HG02759 (cell line): ENCODE measurements around the gene ROMO1.
"Not testable (repeated sequence)": the region's sequence is repeated elsewhere in the genome, so short reads cannot be mapped to it uniquely, and the experiment has no call there.

Experiments used
- ATAC-seq: cut with Tn5 transposase; IDR thresholded peaks from one replicate; pipeline ENCODE4 v1.9.1; 2021; ENCODE audit warnings: mild to moderate bottlenecking, moderate library complexity; ENCODE audit not compliant: unreplicated experiment

The ROMO1 gene

DNA sequence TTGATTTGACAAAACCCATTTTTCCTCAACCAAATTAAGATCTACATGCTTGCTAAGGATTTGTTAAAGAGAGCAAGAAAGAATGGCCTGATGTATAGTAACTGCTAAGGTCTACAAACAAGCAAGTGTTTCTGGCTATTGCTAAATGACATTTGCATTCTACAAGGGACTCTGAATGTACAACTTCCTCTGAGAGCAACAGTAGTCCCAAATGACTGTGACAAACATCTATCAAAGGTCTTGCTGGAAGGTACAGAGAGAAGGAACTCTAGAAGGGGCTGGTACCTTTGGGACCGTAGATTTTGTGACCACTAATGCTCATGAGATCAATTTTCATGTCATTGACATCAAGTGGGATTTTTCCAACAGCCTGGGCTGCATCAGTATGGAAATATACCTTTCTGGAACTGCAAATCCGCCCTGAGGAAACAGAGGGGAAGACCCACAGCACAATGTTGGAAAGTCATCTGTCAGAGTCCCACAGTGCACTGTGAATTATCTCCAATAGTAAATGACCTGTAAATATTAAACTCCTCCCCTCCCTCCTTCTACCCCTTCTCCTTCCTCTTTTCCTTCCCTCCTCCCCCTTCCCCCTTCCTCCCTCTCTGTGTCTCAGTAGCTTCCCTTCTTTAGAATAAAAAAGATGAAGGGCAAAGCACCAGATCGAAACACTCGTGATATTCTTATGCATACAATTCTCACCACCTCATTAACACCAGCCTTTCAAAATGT, 18.6 kb upstream of the ROMO1 start:
- no peak for ATAC-seq

DNA sequence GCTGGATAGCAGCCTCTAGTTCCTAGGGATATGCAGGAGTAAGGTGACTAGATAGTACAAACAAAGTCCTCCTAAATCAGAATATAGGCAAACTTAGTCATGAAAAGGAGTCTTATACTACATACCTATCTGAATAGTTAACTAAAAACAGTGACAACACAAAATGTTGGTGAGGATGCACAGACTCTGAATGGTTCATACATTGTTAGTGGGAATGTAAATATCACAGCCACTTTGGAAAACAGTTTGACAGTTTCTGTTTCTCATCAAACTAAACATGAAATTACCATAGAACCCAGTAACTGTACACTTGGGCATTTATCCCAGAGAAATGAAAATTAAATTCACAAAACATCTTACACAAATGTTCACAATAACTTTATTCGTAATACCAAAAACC, 17.2 kb upstream of the ROMO1 start:
- ATAC-seq, result no peak

DNA sequence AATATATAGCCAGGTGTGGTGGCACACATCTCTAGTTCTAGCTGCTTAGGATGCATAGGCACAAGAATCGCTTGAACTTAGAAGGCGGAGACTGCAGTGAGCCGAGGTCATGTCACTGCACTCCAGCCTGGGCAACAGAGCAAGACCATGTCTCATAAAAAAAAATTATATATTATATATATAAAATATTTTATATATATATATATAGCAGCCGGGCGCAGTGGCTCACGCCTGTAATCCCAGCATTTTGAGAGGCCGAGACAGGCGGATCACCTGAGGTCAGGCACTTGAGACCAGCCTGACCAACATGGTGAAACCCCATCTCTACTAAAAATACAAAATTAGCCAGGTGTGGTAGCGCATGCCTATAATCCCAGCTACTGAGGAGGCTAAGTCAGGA, 13.8 kb upstream of the ROMO1 start:
- not testable (repeated sequence) for ATAC-seq

DNA sequence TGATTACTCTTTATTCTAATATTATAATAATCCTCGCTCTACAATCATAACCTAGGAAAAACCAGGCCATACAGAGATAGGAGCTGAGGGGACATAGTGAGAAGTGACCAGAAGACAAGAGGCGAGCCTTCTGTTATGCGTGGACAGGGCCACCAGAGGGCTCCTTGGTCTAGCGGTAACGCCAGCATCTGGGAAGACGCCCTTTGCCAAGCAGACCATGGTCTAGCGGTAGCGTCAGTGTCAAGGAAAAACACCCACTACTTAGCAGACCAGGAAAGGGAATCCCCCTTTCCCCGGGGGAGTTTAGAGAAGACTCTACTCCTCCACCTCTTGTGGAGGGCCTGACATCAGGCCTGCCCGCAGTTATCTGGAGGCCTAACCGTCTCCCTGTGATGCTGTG, 12.3 kb upstream of the ROMO1 start:
- not testable (repeated sequence) for ATAC-seq

DNA sequence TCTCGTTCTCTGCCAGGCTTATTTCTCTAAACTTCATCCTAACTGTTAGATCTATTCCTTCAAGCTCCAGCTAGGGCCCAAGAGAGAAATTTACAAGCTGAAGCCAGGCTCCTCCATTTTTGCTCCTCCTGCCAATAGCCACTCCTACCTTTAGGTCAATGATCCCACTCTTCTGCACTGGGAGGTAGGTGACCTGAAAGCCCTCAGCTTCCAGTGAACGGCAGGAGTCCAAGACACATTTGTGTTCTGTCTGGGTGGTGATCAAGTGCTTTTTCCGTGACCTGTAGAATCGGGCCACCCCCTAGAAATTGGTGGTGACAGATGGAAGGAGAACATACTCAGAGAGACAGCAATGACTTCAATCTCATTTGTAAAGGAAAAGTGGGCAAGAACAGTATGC, 8.9 kb upstream of the ROMO1 start:
- ATAC-seq, result no peak

DNA sequence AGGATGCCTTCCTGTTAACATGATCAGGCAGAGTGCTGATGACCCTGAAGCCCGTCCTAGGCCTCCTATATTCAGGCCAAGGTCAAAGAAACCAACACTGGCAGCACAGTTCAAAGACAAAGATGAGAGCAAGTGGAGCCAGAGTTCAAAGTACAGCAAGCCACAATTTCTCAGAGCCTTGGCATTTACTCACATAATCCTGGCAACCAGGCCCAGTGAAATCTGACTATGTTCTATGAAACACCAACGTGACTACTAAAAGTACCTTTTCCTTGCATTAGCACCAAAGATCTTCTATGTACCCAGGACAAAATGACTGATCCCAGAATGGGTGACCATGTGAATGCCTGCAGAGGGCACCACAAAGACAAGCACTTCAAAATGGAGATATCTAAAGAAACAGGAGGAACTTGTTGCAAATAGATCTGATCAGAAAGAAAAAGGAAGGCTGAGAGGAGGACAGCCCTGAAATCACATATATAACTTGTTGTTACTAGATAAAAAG, 3.9 kb upstream of the ROMO1 start:
- ATAC-seq, result no peak

DNA sequence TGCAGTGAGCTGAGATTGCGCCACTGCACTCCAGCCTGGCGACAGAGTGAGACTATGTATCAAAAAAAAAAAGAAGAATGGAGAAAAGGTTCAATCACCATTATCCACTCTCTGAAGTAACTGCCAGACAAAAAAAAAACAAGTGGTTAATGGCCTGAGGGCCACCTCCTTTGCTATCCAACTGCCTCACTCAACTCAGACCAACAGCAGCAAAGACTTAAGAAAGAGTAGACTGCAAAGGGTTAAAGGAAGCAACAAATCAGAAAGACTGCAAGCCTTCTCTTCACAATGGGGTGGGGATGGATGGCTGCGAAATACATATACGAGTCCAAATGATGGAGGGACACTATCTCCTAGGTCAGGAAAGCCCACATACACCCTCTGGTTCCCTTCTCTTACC, 3.2 kb upstream of the ROMO1 start:
- no peak for ATAC-seq

DNA sequence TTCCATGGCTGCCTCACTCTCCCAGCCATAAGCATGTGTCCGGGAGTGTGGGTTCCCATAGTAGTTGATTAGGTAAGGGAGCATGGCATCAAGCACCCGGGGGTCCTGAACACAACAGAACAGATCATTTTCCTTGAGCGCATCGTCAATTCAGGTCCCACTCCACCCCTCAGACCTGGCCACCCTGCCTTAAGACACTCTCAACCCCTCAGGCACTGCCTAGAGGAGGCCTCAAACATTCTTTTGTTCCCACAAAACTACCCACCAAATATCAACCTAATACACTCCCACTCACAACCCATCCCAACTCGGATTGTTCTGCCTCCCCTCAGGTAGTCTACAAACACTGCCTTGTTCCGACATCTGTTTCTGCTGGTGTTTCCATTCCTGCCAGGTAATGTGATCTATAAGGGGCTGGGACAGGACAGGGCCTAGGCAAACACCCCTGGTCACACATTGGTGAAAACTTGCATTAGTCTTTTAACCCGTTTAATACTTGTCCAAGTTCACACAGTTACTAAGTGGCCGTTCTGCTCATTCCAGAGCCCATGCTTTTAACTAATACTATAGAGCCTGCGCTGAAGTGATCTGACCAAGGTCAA, 1.4 kb upstream of the ROMO1 start:
- ATAC-seq, result no peak

DNA sequence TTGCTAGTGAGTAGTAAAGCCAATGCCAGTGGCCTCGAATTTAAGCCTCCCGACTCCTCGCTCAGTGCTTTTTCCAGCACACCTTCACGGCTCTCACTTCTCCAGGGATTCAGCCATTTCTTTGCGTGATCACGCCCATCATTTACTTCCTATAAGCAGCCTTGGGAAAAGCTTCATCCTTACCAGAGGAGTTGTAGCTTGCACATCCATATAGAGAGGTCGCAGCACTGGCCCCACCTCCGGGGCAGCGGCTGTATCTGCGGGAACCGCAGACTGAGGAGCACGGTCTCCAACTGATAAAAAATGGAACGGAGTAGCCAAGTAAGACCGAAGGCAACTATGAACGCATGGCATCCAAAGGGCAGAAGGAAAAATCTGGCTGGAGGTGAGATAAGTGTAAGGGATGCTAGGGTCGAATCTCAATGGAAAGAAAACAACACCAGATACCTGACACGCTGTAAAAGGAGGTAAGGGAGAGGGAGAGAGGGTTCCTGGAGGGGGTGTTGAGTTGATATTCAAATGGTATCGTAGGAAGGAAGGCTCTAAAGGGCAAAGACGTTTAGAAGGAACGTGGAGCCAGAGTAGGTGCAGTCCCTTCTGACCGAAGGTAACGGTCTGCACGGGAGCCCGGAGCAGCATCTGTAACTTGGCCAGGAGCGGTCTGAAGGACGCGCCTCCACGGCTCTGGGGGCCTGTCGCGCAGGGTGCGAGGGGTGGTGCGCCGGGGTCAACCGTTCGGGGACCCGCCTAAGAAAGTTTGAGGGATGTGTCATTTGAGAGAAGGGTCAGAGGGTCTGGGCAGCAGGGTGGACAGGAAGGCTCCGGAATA, 693 bp upstream of the ROMO1 start:
- ATAC-seq, result peak; percentile 33

DNA sequence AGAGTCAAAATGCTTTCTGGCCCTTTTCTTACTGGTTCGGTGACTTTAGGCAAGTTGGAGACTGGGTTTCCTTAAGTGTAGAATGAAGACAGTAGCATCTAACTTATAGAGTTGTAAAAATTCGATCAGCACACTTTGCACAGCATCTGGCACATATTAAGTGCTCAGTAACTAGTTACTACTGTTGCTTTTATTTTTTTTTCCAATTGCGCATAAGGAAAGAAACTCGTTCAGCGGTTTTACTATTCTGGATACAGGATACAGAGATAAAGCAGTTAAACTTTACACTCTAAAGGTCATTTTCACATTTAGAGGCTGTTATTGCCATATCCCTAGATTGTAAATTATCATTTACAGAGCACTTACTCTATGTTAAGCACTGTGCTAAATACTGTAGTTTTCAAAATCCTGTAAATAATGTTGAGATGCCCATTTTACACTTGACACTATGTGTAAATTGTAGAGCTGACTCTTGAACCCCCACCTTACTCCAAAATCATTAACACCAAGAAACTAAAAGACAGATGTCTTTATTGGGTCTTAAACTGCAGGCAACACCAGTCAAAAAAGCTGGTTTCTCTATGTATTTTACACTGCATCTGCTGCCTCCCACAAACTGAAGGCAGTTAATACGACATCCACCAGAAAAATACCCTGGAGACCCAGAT, 886 bp downstream of the ROMO1 start:
- no peak for ATAC-seq

DNA sequence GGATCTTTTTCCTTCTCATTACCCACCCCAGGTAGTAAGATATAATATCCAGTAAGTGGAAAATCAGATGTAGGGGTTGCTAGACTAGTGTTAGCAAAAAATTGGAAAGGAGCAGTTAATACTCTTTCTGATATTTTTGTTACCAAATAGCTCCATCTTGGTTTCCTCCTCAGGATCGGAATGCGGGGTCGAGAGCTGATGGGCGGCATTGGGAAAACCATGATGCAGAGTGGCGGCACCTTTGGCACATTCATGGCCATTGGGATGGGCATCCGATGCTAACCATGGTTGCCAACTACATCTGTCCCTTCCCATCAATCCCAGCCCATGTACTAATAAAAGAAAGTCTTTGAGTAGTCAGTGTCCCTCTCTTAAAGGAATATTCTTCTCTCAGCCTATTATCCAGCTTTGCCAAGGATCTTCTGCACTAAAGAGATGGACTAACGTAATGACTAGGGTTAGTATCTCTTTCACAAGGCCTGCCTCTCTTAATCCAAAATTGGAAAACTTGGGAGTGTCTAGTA, 1.5 kb downstream of the ROMO1 start:
- no peak for ATAC-seq

DNA sequence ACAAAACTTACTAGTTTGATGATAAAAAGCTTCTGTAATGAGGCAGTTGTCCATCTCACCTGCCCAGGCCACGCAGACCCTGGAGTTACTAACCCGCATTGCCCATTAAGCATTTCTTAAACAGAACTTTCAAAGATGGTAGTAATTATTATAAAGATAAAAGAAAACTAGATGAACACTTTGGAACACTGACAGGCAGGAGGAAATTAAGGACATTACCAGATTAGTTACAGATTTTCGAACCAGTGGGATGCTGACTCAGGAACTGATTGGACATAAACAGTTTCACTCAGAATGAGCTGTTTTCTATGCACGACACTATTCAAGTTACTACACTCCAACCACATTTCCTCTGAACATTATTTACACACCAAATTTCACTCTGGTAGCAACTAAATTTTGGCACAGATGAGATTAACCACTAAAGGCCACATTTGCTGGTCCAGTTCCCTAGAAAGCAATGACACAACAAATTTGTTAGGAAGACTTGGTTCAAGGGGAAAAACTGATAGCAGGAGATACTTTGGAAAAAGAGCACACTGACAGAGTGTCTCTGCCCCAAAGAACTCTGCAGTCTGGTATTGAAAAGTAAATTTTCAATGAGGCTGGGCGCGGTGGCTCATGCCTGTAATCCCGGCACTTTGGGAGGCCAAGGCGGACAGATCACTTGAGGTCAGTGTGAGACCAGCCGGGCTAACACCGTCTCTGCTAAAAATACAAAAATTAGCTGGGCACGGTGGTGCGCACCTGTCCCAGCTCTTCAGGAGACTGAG, 3.0 kb downstream of the ROMO1 start:
- no peak for ATAC-seq

DNA sequence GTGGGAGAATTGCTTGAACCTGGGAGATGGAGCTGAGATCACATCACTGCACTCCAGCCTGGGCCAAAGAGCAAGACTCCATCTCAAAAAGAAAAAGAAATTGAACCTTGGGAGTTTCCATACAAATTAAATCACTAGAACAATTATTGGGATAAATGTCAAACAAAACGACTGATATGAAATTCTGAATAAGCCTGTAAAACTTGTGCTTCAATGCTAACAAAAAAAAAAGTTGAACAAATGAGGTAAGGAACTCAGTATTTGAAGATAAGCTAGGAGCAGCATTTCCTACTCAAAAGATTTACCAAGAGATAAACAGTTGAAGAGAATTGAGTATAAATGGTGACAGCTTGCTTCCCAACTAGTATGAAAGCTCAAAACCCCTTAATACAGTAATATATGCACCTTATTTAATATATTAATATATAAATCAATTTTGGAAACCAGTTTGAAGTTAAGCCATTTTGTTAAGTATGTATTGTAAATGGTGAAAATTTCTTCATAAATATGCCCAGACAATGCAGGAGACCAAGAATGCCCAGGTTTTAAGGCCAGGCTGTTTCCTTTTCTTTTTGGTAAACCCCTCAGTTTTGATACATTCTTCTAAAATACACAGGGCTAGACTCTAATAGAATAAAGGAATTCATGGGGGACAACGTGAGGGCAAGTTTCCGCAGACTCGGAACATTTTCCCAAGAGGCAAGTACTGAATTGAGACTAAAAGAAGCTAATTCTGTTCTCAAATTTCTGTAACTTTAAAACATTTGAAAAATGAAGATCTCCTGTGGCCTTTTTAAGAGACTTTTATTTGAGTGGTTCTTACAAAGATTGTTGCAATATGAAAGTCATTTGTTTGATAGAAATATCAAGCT, 3.9 kb downstream of the ROMO1 start:
- ATAC-seq, result no peak

DNA sequence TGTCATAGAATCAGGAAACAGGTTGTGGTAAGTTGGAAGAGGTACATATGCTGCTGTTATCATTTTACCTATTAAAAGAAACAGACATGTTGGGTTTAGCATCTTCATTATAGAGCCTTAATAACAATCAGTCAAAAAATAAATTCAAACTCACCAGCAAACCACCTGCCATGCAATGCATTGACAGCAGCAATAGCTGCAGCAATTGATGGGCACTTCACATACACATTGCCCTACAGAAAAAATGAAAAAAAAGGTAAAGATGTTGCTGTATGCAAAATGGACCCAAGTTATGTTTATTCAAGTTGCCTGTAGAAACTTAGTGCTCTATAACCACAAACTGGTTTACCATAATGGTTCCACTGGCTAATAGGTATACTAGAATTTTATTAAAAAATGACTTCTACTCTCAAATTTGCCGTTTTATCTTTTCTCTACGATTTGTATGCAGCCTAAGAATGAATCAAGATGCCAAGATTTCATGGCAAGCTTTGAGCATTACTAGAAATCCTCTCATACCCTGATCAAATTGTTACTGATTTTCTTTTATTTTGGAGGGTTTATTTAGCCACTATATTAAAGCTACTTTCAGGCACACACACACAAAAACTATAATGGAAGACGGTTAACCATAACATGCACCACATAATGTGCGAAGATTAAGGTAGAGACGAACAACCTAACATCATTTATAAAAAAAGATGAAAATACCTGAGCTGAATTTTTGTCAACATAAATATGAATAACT, 5.5 kb downstream of the ROMO1 start:
- no peak for ATAC-seq

DNA sequence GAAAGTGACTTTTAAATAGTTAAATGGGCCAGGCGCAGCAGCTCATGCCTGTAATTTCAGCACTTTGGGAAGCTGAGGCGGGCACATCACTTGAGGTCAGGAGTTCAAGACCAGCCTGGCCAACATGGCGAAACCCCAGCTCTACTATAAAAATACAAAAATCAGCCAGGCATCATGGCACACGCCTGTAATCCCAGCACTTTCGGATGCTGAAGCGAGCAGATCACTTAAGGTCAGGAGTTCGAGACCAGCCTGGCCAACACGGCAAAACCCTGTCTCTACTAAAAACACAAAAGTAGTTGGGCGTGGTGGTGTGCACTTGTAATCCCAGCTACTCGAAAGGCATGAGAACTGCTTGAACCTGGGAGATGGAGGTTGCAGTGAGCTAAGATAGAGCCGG, 6.7 kb downstream of the ROMO1 start:
- ATAC-seq, result not testable (repeated sequence)

DNA sequence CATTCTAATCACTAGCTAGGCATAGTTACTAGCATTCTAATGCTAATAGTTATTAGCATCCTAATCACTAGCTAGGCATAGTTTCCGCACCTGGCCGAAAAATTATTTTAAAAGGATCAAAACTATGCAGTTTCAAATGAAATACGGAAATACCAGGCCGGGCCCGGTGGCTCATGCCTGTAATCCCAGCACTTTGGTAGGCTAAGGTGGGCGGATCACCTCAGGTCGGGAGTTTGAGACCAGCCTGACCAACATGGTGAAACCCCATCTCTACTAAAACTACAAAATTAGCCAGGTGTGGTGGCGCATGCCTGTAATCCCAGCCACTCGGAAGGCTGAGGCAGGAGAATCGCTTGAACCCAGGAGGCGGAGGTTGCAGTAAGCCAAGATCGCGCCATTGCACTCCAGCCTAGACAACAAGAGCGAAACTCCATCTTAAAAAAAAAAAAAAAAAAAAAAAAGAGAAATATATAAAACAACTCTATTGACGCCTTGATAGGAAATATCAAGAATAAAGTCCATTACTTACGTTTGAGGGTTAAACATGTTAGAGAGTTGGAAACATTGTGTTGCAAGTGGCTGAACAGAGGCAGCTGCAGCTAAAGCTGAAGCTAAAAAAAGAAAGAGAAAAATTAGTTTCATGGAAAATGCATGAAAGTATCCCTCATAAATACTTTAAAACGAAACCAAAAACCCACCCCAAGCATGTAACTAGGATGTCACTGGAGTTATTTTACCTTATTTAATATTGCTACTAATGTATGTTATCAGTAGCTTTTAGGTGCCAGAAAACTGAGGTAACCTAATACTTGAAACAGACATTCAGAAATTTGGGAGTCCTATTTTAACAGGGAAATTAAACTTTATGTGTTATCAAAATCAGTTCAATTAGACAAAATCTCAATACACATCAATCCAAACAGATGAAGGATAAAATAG, 7.7 kb downstream of the ROMO1 start:
- not testable (repeated sequence) for ATAC-seq

DNA sequence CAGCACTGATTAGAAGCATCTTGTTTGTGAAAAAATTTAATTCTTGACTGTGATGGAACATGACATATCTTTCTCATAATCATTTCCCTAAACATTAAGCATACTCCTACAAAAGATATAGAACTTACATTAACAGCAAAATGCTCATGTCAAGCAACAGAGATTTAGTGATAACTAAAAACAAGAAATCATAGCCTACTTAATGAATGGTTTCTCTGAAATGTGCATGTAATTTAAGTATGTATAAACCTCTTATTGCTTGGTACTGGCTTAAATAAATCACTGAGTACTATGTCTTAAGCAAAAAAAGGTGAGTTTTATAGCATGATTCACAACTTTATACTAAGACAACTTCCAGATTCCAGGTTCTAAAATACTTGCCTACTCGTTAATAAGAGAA, 9.3 kb downstream of the ROMO1 start:
- ATAC-seq, result no peak
